Measurements from ENCODE around the gene ZNF22.

Gene ZNF22

GRCh38 chr10:44980309-44981171 is 20.2 kb upstream of the ZNF22 start:
- Histone ChIP-seq H3K36me3 (peaks cover 6% of the 10 kb centered on the region; the same call in 1 of the 2 replicates), H3K4me3 (ENCODE audit: low read depth, low read length) (no peak overlapping the region), H3K27ac (peak overlapping the region; percentile 84)

GRCh38 chr10:44981172-44982113 is 19.3 kb upstream of the ZNF22 start:
- no peaks in the 10 kb centered on the region for H3K27me3 ChIP-seq (ENCODE audit: insufficient read depth, low read depth, severe bottlenecking)
- no peak for TF ChIP-seq CTCF (IDR thresholded peaks at IDR 0.05; ENCODE audit: low read depth, low read length)
- H3K36me3 ChIP-seq, result peaks cover 3% of the 10 kb centered on the region; the same call in 1 of the 2 replicates
- DNase-seq, result no peak
- H3K4me3 ChIP-seq (ENCODE audit: low read depth, low read length), result no peak overlapping the region
- no peaks in the 10 kb centered on the region for H3K9me3 ChIP-seq (ENCODE audit: severe bottlenecking)
- no peak overlapping the region for H3K27ac ChIP-seq

More at GRCh38 chr10:44980309-44981171, 20.2 kb upstream of the ZNF22 start:
- DNase-seq, result no peak
- H3K27me3 ChIP-seq (ENCODE audit: insufficient read depth, low read depth, severe bottlenecking), result no peaks in the 10 kb centered on the region
- no peak for TF ChIP-seq CTCF (IDR thresholded peaks at IDR 0.05; ENCODE audit: low read depth, low read length)
- no peaks in the 10 kb centered on the region for H3K9me3 ChIP-seq (ENCODE audit: severe bottlenecking)

- DNase-seq, result no peak
- TF ChIP-seq CTCF (IDR thresholded peaks at IDR 0.05; ENCODE audit: low read depth, low read length), result no peak
- Histone ChIP-seq H3K36me3 (no peaks in the 10 kb centered on the region; the same call in 1 of the 2 replicates), H3K4me3 (ENCODE audit: low read depth, low read length) (no peak overlapping the region), H3K27me3 (ENCODE audit: insufficient read depth, low read depth, severe bottlenecking) (no peaks in the 10 kb centered on the region), H3K27ac (no peak overlapping the region), H3K9me3 (ENCODE audit: severe bottlenecking) (no peaks in the 10 kb centered on the region)
These were observed 18.6 kb upstream of the ZNF22 start for GRCh38 chr10:44982114-44982460.

- Histone ChIP-seq H3K9me3 (ENCODE audit: severe bottlenecking) (no peaks in the 10 kb centered on the region), H3K27me3 (ENCODE audit: insufficient read depth, low read depth, severe bottlenecking) (no peaks in the 10 kb centered on the region), H3K36me3 (no peaks in the 10 kb centered on the region), H3K27ac (no peak overlapping the region), H3K4me3 (ENCODE audit: low read depth, low read length) (no peak overlapping the region)
- no peak for TF ChIP-seq CTCF (IDR thresholded peaks at IDR 0.05; ENCODE audit: low read depth, low read length)
- DNase-seq, result no peak
These were observed 18.2 kb upstream of the ZNF22 start for GRCh38 chr10:44982496-44982895.

GRCh38 chr10:44983066-44983894 is 17.4 kb upstream of the ZNF22 start:
- Histone ChIP-seq H3K36me3 (no peaks in the 10 kb centered on the region), H3K4me3 (ENCODE audit: low read depth, low read length) (no peak overlapping the region), H3K27me3 (ENCODE audit: insufficient read depth, low read depth, severe bottlenecking) (no peaks in the 10 kb centered on the region), H3K9me3 (ENCODE audit: severe bottlenecking) (no peaks in the 10 kb centered on the region), H3K27ac (no peak overlapping the region)
- DNase-seq, result no peak
- no peak for TF ChIP-seq CTCF (IDR thresholded peaks at IDR 0.05; ENCODE audit: low read depth, low read length)

Measured in WERI-Rb-1 (cell line).